Hematopoietic multipotent progenitor cell treated with erythropoietin and hydrocortisone succinate and interleukin-3 and kit ligand, for 4 days (in vitro differentiated cells): Measurements from ENCODE around the gene NIPAL3.
"Not testable (repeated sequence)": the region's sequence is repeated elsewhere in the genome, so short reads cannot be mapped to it uniquely, and the experiment has no call there.

Source experiments
- DNase-seq: peaks from one replicate; pipeline ENCODE4 v3.0.0-alpha.2; 2015

Gene NIPAL3

GRCh38 chr1:24425441-24425840 lies 9.8 kb downstream of the NIPAL3 start:
- no peak for DNase-seq

- no peak for DNase-seq
Measured at GRCh38 chr1:24425922-24426321, 10.3 kb downstream of the NIPAL3 start.

- no peak for DNase-seq
Measured at GRCh38 chr1:24426744-24427544, 11.3 kb downstream of the NIPAL3 start.

GRCh38 chr1:24427545-24427862 lies 11.9 kb downstream of the NIPAL3 start:
- peak; percentile 24 for DNase-seq

GRCh38 chr1:24435782-24436365 lies 20.3 kb downstream of the NIPAL3 start:
- no peak for DNase-seq

GRCh38 chr1:24437631-24438396 lies 22.2 kb downstream of the NIPAL3 start:
- no peak for DNase-seq

- DNase-seq, result no peak
Measured at GRCh38 chr1:24438423-24438901, 22.9 kb downstream of the NIPAL3 start.

GRCh38 chr1:24440436-24440835 lies 24.8 kb downstream of the NIPAL3 start:
- no peak for DNase-seq

GRCh38 chr1:24441480-24441879 lies 25.9 kb downstream of the NIPAL3 start:
- DNase-seq, result no peak

GRCh38 chr1:24441996-24442668 lies 26.5 kb downstream of the NIPAL3 start:
- no peak for DNase-seq

- no peak for DNase-seq
Measured at GRCh38 chr1:24442764-24443163, 27.2 kb downstream of the NIPAL3 start.

GRCh38 chr1:24443241-24443656 lies 27.6 kb downstream of the NIPAL3 start:
- DNase-seq, result no peak

GRCh38 chr1:24446446-24446845 lies 30.8 kb downstream of the NIPAL3 start:
- not testable (repeated sequence) for DNase-seq

- no peak for DNase-seq
Measured at GRCh38 chr1:24450316-24450715, 34.7 kb downstream of the NIPAL3 start.

GRCh38 chr1:24450857-24451397 lies 35.3 kb downstream of the NIPAL3 start:
- DNase-seq, result no peak

- no peak for DNase-seq
Measured at GRCh38 chr1:24451746-24452145, 36.1 kb downstream of the NIPAL3 start.

GRCh38 chr1:24452922-24453485 lies 37.4 kb downstream of the NIPAL3 start:
- DNase-seq, result no peak

- DNase-seq, result no peak
Measured at GRCh38 chr1:24454673-24455072, 39.1 kb downstream of the NIPAL3 start.

- no peak for DNase-seq
Measured at GRCh38 chr1:24455272-24455671, 39.7 kb downstream of the NIPAL3 start.

GRCh38 chr1:24457866-24458265 lies 42.3 kb downstream of the NIPAL3 start:
- DNase-seq, result no peak

- no peak for DNase-seq
Measured at GRCh38 chr1:24459551-24460266, 44.1 kb downstream of the NIPAL3 start.

GRCh38 chr1:24462128-24462527 lies 46.5 kb downstream of the NIPAL3 start:
- not testable (repeated sequence) for DNase-seq
